ENCODE measurements around the gene SPATA31C1.

GRCh38 chr9:87882627-87883026 is 35.1 kb upstream of the SPATA31C1 start, which contains the start of gene SPATA31E1:
- TF ChIP-seq CTCF (IDR thresholded peaks at IDR 0.05) (no peak), POLR2A (IDR thresholded peaks at IDR 0.05) (no peak)
